ENCODE data around the gene ACO2. TPM values are rescaled to one million over a fixed set of nuclear protein-coding genes. Genes with fewer than 3 reads are reported as not detected.
A peak's percentile ranks its signal among the peaks of the same experiment; 100 is the strongest.

The ACO2 gene
- total RNA-seq, 4 donors from 2014 or later = 81.3 to 205 (median 135) TPM

DNA sequence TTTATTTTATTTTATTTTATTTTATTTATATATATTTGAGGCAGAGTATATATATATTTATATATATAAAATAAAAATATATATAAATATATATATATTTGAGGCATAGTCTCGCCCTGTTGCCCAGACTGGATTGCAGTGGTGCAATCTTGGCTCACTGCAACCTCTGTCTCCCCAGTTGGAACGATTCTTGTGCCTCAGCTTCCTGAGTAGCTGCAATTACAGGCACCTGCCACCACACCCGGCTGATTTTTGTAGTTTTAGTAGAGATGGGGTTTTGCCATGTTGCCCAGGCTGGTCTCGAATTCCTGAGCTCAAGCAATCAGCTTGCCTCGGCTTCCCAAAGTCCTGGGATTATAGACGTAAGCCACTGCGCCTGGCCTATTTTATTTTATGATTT is 31.4 kb downstream of the ACO2 start:
- Histone ChIP-seq H3K4me3 (replicated peaks in 1 of 3) (no peak overlapping the region), H3K36me3 (peaks cover 13 to 23% of the 10 kb centered on the region in 2 donors), H3K9me3 (no peaks in the 10 kb centered on the region), H3K4me1 (peaks cover 0 to 9% of the 10 kb centered on the region in 2 donors), H3K27ac (no peak overlapping the region), H3K27me3 (no peaks in the 10 kb centered on the region)
- WGBS, 2 donors = 64 to 66% methylated on average over 7 of the region's 7 CpGs
- intact Hi-C loops (cut with DNase I) = no loop called here
- no peak for TF ChIP-seq POLR2A (IDR thresholded peaks at IDR 0.05)
- TF ChIP-seq, protein P1, sequence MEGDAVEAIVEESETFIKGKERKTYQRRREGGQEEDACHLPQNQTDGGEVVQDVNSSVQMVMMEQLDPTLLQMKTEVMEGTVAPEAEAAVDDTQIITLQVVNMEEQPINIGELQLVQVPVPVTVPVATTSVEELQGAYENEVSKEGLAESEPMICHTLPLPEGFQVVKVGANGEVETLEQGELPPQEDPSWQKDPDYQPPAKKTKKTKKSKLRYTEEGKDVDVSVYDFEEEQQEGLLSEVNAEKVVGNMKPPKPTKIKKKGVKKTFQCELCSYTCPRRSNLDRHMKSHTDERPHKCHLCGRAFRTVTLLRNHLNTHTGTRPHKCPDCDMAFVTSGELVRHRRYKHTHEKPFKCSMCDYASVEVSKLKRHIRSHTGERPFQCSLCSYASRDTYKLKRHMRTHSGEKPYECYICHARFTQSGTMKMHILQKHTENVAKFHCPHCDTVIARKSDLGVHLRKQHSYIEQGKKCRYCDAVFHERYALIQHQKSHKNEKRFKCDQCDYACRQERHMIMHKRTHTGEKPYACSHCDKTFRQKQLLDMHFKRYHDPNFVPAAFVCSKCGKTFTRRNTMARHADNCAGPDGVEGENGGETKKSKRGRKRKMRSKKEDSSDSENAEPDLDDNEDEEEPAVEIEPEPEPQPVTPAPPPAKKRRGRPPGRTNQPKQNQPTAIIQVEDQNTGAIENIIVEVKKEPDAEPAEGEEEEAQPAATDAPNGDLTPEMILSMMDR (IDR thresholded peaks at IDR 0.05) = peak in 1 of 6 experiments; percentile 18
- peak; percentile 27 to 56 for DNase-seq

DNA sequence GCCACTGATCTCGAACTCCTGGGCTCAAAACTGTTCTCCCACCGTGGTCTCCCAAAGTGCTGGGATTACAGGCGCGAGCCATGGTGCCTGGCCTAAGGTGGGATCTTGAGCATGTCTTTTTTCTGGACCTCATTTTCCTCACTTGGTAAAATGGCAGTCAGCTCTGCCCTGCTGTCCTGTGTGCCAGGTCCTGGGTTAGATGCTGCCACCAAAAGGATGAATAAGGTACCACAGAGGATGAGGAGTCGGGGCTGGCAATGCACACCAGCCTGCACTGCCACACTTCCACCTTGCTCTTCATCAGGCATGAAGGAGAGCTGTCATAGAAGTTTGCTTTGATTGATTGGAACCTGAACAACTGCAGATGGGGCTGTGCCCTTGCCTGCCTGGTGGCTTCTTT is 32.3 kb downstream of the ACO2 start:
- TF ChIP-seq, protein P1 (IDR thresholded peaks at IDR 0.05) = no peak
- no peak for TF ChIP-seq POLR2A (IDR thresholded peaks at IDR 0.05)
- no peaks in the 10 kb centered on the region for H3K27me3 ChIP-seq
- no peak overlapping the region for H3K4me3 ChIP-seq (replicated peaks in 1 of 3)
- peaks cover 0 to 9% of the 10 kb centered on the region in 2 donors for H3K4me1 ChIP-seq
- H3K27ac ChIP-seq = no peak overlapping the region
- no peak for DNase-seq
- peaks cover 13 to 23% of the 10 kb centered on the region in 2 donors for H3K36me3 ChIP-seq
- WGBS, 2 donors = 89 to 93% methylated on average over 5 of the region's 5 CpGs
- intact Hi-C loops (cut with DNase I) = no loop called here
- H3K9me3 ChIP-seq = no peaks in the 10 kb centered on the region

DNA sequence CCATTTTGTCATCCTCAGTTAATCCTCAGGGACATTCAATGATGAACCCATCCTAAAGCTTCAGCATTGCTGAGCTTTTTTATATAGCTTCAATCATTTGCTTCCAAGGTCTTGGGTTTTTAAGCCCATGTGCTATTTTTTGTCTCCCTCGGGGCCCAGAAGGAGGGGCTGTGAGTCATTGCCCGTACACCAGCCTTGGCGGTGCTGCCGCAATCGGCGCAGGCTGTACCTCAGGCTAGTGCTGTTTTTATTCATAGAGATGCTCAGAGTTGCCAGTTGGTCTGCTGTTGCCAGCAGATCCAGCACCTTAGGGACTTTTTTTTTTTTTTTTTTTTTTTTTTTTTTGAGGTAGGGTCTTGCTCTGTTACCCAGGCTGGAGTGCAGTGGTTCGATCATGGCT is 35.5 kb downstream of the ACO2 start:
- intact Hi-C loops (cut with DNase I) = no loop called here
- Histone ChIP-seq H3K27me3 (no peaks in the 10 kb centered on the region), H3K27ac (no peak overlapping the region), H3K4me1 (no peaks in the 10 kb centered on the region), H3K9me3 (no peaks in the 10 kb centered on the region), H3K4me3 (replicated peaks in 1 of 3) (no peak overlapping the region), H3K36me3 (peaks cover 26 to 35% of the 10 kb centered on the region in 2 donors)
- no peak for TF ChIP-seq POLR2A (IDR thresholded peaks at IDR 0.05)
- TF ChIP-seq, protein P1 (IDR thresholded peaks at IDR 0.05) = no peak
- DNase-seq = no peak
- 67 to 87% methylated on average over 7 of the region's 7 CpGs for WGBS, 2 donors

DNA sequence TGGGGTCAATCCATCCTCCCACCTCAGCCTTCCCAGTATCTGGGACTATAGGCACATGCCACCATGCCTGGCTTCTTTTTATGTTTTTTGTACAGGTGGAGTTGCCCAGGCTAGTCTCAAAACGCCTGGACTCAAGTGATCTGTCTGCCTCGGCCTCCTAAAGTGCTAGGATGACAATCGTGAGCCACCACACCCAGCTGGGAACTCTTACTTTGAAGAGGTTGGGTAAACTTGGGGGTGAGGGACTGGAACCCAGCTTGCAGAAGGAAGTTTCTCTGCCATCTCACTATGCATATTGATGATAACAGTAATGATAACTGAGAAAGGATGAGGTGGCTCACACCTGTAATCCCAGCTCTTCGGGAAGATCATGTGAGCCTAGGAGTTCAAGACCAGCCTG is 35.9 kb downstream of the ACO2 start:
- intact Hi-C loops (cut with DNase I) = no loop called here
- Histone ChIP-seq H3K9me3 (no peaks in the 10 kb centered on the region), H3K36me3 (peaks cover 23 to 35% of the 10 kb centered on the region in 2 donors), H3K27ac (no peak overlapping the region), H3K4me1 (no peaks in the 10 kb centered on the region), H3K4me3 (replicated peaks in 1 of 3) (no peak overlapping the region), H3K27me3 (no peaks in the 10 kb centered on the region)
- WGBS, 2 donors = 82 to 92% methylated on average over 4 of the region's 4 CpGs
- DNase-seq = no peak
- no peak for TF ChIP-seq POLR2A (IDR thresholded peaks at IDR 0.05)
- TF ChIP-seq, protein P1 (IDR thresholded peaks at IDR 0.05) = no peak

DNA sequence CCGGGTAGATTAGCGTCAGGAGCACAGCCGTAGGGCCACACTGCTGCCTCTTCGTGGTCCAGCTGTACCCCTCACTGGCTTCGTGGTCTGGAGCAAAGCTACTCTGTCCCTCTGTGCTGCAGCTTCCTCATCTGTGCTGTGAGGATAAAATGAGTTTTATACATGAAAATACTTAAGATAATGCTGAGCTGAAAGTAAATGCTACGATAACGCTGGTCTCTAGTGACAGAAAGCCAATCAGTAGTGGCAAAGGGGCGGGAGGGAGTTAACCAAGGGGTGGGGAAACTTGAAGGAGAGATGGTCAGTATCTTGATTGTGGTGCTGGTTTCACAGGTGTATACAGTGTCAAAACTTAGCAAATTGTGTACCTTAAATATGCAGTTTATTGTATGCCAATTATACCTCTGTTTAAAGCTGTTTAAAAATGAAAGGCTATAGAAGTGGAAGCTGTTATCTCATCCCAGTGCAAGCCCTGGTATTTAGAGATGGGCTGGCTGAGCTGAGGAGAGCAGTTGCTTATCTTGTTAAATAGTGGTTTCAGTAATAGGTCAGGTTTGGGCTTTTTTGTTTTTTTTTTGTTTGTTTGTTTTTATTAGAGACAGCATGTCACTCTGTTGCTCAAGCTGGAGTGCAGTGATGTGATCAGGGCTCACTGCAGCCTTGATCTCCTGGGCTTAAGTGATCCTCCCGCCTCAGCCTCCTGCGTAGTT is 36.7 kb downstream of the ACO2 start:
- intact Hi-C loops (cut with DNase I) = no loop called here
- no peak for DNase-seq
- Histone ChIP-seq H3K27ac (no peak overlapping the region), H3K4me1 (no peaks in the 10 kb centered on the region), H3K9me3 (no peaks in the 10 kb centered on the region), H3K27me3 (no peaks in the 10 kb centered on the region), H3K36me3 (peaks cover 26 to 29% of the 10 kb centered on the region in 2 donors), H3K4me3 (replicated peaks in 1 of 3) (no peak overlapping the region)
- TF ChIP-seq, protein P1 (IDR thresholded peaks at IDR 0.05) = no peak
- no peak for TF ChIP-seq POLR2A (IDR thresholded peaks at IDR 0.05)
- 94% methylated on average over 10 of the region's 10 CpGs for whole genome bisulfite sequencing, 2 donors
